ENCODE data around the gene SPG21.

The SPG21 gene

GRCh38 chr15:64954395-64954794 is 35.3 kb downstream of the SPG21 start:
- H3K36me3 ChIP-seq (replicated peaks), result peaks cover 26% of the 10 kb centered on the region
- DNase-seq, result no peak
- no peaks in the 10 kb centered on the region for H3K27me3 ChIP-seq (replicated peaks)
- in situ Hi-C loops (cut with HindIII; ENCODE audit: low pct_ligation_motif_present, low sequenced_read_pairs), result no loop called here
- no peak for TF ChIP-seq CTCF (IDR thresholded peaks at IDR 0.05; ENCODE audit: low read depth, low read length, missing control alignments)
- no peak overlapping the region for H3K4me3 ChIP-seq (ENCODE audit: low read depth, low read length)
- H3K27ac ChIP-seq, result no peak overlapping the region

GRCh38 chr15:64951777-64952418 is 37.8 kb downstream of the SPG21 start:
- Histone ChIP-seq H3K27me3 (replicated peaks) (no peaks in the 10 kb centered on the region), H3K4me3 (ENCODE audit: low read depth, low read length) (no peak overlapping the region), H3K36me3 (replicated peaks) (peaks cover 12% of the 10 kb centered on the region), H3K27ac (no peak overlapping the region)
- TF ChIP-seq CTCF (IDR thresholded peaks at IDR 0.05; ENCODE audit: low read depth, low read length, missing control alignments), result no peak
- DNase-seq, result no peak
- in situ Hi-C loops (cut with HindIII; ENCODE audit: low pct_ligation_motif_present, low sequenced_read_pairs), result no loop called here

- in situ Hi-C loops (cut with HindIII; ENCODE audit: low pct_ligation_motif_present, low sequenced_read_pairs), result no loop called here
- no peak overlapping the region for H3K27ac ChIP-seq
- TF ChIP-seq CTCF (IDR thresholded peaks at IDR 0.05; ENCODE audit: low read depth, low read length, missing control alignments), result no peak
These were observed 38.8 kb downstream of the SPG21 start for GRCh38 chr15:64950888-64951287.

GRCh38 chr15:64949383-64950186 is 40.1 kb downstream of the SPG21 start:
- Histone ChIP-seq H3K27ac (no peak overlapping the region), H3K36me3 (replicated peaks) (no peaks in the 10 kb centered on the region), H3K4me3 (ENCODE audit: low read depth, low read length) (no peak overlapping the region), H3K27me3 (replicated peaks) (no peaks in the 10 kb centered on the region)
- DNase-seq, result no peak
- no peak for TF ChIP-seq CTCF (IDR thresholded peaks at IDR 0.05; ENCODE audit: low read depth, low read length, missing control alignments)
- in situ Hi-C loops (cut with HindIII; ENCODE audit: low pct_ligation_motif_present, low sequenced_read_pairs), result no loop called here

More at GRCh38 chr15:64950888-64951287, 38.8 kb downstream of the SPG21 start:
- no peak for DNase-seq
- H3K4me3 ChIP-seq (ENCODE audit: low read depth, low read length), result no peak overlapping the region
- H3K36me3 ChIP-seq (replicated peaks), result peaks cover 6% of the 10 kb centered on the region
- H3K27me3 ChIP-seq (replicated peaks), result no peaks in the 10 kb centered on the region

- DNase-seq, result no peak
- Histone ChIP-seq H3K27me3 (replicated peaks) (no peaks in the 10 kb centered on the region), H3K27ac (no peak overlapping the region), H3K4me3 (ENCODE audit: low read depth, low read length) (no peak overlapping the region), H3K36me3 (replicated peaks) (no peaks in the 10 kb centered on the region)
- TF ChIP-seq CTCF (IDR thresholded peaks at IDR 0.05; ENCODE audit: low read depth, low read length, missing control alignments), result no peak
- in situ Hi-C loops (cut with HindIII; ENCODE audit: low pct_ligation_motif_present, low sequenced_read_pairs), result no loop called here
These were observed 40.8 kb downstream of the SPG21 start for GRCh38 chr15:64948916-64949315.

Measured in brain microvascular endothelial cell (primary cell).